Erythroblast (primary cell): ENCODE results near the gene CENPL.

Experiments used
- GATA1 ChIP-seq: IDR thresholded peaks from 2 replicates; pipeline ENCODE4 v1.6.1; 2011; ENCODE audit warnings: low read depth, mild to moderate bottlenecking, control low read depth, low read length, moderate library complexity
- POLR2A ChIP-seq: IDR thresholded peaks from 2 replicates; pipeline ENCODE4 v1.6.1; 2011; ENCODE audit warnings: mild to moderate bottlenecking, low read length

- TF ChIP-seq POLR2A: no peak
- TF ChIP-seq GATA1: no peak
Observed at GRCh38 chr1:173768206-173768605, 56.5 kb downstream of the CENPL start.
